Esophagus squamous epithelium (tissue), 5 donors: Measurements from ENCODE around the gene NUTM2G. TPM values are rescaled to one million over a fixed set of nuclear protein-coding genes. Genes with fewer than 3 reads are reported as not detected.
"Not testable (repeated sequence)": the region's sequence is repeated elsewhere in the genome, so short reads cannot be mapped to it uniquely, and the experiment has no call there.

ENCODE experiments used
- DNase-seq: peaks from one replicate; lab custom pipeline; 2025; lab: John Stamatoyannopoulos, UW
- H3K27ac ChIP-seq, 4 donors: fragments of 200-600 bp; sonication (generic); one replicate each; pipeline ENCODE4 v1.5.1; 2016 to 2019; ENCODE audit warnings: mild to moderate bottlenecking in 1 of 4
- H3K27me3 ChIP-seq, 4 donors: fragments of 200-600 bp; sonication (generic); 1 replicate in 3 of 4; 2 replicates in 1 of 4; pipeline versions ENCODE4 v1.5.1 to v1.6.0; 2017 to 2021; ENCODE audit warnings: antibody characterized with exemption in 1 of 4
- H3K36me3 ChIP-seq, 3 donors: fragments of 200-600 bp; sonication (generic); one replicate each; pipeline ENCODE4 v1.5.1; 2016 to 2019
- H3K4me1 ChIP-seq, 3 donors: fragments of 200-600 bp; sonication (generic); one replicate each; pipeline ENCODE4 v1.5.1; 2017 to 2019
- H3K4me3 ChIP-seq, 4 donors: fragments of 200-600 bp; sonication (generic); 1 replicate in 3 of 4; 2 replicates in 1 of 4; pipeline ENCODE4 v1.5.1; 2016 to 2019; ENCODE audit warnings: mild to moderate bottlenecking in 2 of 4, moderate library complexity in 1 of 4
- H3K9me3 ChIP-seq, 3 donors: fragments of 200-600 bp; sonication (generic); one replicate each; pipeline ENCODE4 v1.5.1; 2016 to 2019
- WGBS, 2 donors: methylation state at CpG; one replicate each; pipeline ENCODE4 v1.1.5; 2018; 5-methylcytosine and 5-hydroxymethylcytosine counted together
- intact Hi-C: fragments of 100-400 bp; cut with DNase I; formaldehyde crosslinking; loops from one replicate; pipeline ENCODE4 v1.15.0; 2022
- total RNA-seq, 4 donors: library from RNA; depleted of rRNA; stranded (reverse); fragments of >200 nt; gene quantifications; one replicate each; pipeline ENCODE4 v1.1.0, GENCODE V29; 2016
- donor health status: DM: yes; HTN: yes; CAD: no.

Gene NUTM2G
- total RNA-seq, 4 donors from 2014 or later: not detected

DNA sequence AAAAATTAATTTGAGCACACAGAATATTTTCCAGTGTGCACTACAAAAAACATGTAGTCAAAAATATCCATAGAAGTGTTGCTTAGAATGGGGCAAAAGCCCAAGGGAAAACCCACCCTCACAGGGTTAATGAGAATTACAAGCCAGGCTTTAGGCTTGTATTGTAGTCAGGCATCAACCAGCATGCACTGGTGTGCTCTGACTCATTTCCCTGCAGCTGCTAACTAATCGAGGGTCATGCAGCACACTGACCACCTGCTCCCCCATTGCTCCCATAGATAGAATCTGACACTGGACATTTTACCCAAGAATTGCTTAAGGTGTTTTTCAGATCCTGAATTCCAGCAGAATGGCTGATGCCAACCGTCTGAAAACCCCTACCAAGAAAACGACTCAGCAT is 20.2 kb upstream of the NUTM2G start:
- WGBS, 2 donors: no CpG with 5 or more reads among the region's 3 CpGs
- H3K27me3 ChIP-seq, H3K9me3 ChIP-seq, H3K4me3 ChIP-seq, DNase-seq, H3K4me1 ChIP-seq, H3K27ac ChIP-seq, intact Hi-C loops: not testable (repeated sequence)
- peaks cover 0 to 11% (median 0%) of the 10 kb centered on the region in 3 donors for H3K36me3 ChIP-seq

DNA sequence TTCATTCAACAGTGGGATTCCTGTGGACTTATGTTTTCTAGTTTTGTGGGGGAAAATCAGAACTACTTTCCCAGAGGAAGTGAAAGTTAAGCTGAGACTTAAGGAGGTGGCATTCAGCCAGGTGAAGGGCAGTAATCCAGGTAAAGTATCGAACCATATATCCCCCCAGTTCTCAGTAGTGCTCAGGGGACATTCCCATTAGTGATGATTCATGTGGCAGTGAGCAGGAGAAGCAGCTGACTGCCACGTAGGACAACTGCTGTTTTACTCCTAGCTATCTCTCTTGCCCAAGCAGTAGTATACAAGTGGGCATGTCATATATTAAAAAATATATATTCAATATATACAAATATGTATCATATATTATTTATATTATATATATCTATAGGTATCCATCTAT is 13.1 kb upstream of the NUTM2G start:
- peaks cover 0 to 23% (median 0%) of the 10 kb centered on the region in 3 donors for H3K36me3 ChIP-seq
- WGBS, 2 donors: 83% methylated on average over 2 of the region's 2 CpGs; no CpG with 5 or more reads in 1 of the 2 donors
- H3K27me3 ChIP-seq, H3K27ac ChIP-seq, DNase-seq, H3K4me3 ChIP-seq, H3K4me1 ChIP-seq, H3K9me3 ChIP-seq, intact Hi-C loops: not testable (repeated sequence)

DNA sequence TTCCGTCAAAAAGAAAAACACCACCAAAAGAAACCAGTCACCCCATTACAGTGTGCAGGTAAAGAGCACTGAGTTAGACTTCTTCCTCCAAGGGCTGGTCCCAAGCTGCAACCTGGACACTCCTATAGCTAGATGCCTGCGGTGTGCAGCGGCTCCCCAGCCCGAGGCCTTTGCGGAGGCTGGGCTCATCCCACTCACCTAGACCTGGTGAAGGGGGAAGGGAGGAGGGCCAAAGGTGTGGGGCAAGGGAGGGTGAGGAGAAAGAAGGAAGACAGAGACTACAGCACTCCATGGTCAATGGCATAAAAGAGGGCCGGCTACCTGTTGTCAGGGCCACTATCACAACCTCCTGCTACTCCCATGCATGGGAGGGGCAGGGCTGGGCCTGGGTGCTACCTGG is 12.1 kb upstream of the NUTM2G start:
- 98% methylated on average over 5 of the region's 6 CpGs; no CpG with 5 or more reads in 1 of the 2 donors for WGBS, 2 donors

DNA sequence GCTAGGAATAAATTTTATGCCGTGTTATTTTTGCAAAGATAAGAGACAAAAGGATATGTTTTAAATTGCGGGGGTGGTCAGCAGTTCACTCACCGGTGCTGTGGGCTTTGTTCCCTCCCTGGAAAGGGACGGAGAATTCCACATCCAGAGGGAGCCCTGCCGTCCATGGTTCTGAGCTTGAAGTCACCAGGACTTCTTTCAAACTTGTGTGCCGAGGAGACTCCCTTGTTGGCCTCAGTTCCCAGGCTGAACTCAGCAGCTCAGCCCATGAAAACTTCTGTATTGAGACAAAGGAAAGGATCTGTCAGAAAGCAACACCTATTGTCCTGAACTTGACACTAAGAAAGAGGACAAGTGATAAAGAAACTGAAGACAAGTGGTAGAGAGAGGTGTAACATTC is 10.1 kb upstream of the NUTM2G start:
- 67 to 86% methylated on average over 1 to 4 of the region's 6 CpGs for WGBS, 2 donors
- H3K27ac ChIP-seq, H3K9me3 ChIP-seq, H3K4me3 ChIP-seq, H3K27me3 ChIP-seq, DNase-seq, intact Hi-C loops, H3K4me1 ChIP-seq: not testable (repeated sequence)
- H3K36me3 ChIP-seq: peaks cover 0 to 17% (median 0%) of the 10 kb centered on the region in 3 donors

More for the DNA sequence above, 12.1 kb upstream of the NUTM2G start:
- H3K27ac ChIP-seq, intact Hi-C loops, H3K27me3 ChIP-seq, H3K4me3 ChIP-seq, H3K4me1 ChIP-seq, H3K9me3 ChIP-seq, DNase-seq: not testable (repeated sequence)
- H3K36me3 ChIP-seq: peaks cover 0 to 23% (median 0%) of the 10 kb centered on the region in 3 donors

DNA sequence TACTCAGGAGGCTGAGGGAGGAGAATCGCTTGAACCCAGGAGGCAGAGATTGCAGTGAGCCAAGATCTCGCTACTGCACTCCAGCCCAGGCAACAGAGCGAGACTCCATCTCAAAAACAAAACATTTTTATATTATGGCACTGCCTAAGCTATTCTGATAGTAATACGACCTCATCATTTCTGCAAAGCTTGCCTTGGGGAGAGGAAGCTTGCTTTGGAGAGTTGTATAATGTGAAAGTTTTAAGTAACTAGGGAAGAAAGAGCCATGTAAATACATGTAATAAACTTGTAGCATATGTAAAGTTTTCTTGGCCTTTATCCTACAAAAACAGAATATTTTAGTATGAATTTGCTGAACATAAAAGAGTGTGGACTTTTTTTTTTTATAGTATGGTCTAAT is 7.8 kb upstream of the NUTM2G start:
- intact Hi-C loops, DNase-seq, H3K4me1 ChIP-seq, H3K27ac ChIP-seq, H3K27me3 ChIP-seq, H3K4me3 ChIP-seq, H3K9me3 ChIP-seq: not testable (repeated sequence)
- WGBS, 2 donors: 96% methylated on average over 3 of the region's 4 CpGs; no CpG with 5 or more reads in 1 of the 2 donors
- H3K36me3 ChIP-seq: peaks cover 0 to 17% (median 0%) of the 10 kb centered on the region in 3 donors

DNA sequence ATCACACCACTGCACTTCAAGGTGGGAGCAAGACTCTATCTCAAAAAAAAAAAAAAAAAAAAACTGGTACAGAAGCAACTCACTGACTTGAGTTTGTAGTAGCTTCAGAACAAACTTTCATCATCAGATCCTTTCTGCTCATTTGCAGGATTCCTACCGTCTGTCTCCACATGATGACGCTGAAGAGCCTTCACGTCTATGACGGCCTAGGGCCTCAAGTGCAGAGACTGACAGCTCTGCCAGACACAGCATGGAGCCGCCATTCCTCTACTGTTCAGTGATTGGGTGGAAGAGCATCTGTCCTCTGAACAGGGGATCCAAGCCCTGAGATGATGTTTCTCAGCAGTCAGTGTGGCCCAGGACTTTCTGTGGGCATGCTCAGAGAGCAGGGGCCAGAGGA is 3.1 kb upstream of the NUTM2G start:
- H3K4me3 ChIP-seq, H3K4me1 ChIP-seq, H3K27me3 ChIP-seq, H3K27ac ChIP-seq, H3K9me3 ChIP-seq, H3K36me3 ChIP-seq, intact Hi-C loops, DNase-seq: not testable (repeated sequence)
- 86 to 98% methylated on average over 4 to 5 of the region's 5 CpGs for WGBS, 2 donors

DNA sequence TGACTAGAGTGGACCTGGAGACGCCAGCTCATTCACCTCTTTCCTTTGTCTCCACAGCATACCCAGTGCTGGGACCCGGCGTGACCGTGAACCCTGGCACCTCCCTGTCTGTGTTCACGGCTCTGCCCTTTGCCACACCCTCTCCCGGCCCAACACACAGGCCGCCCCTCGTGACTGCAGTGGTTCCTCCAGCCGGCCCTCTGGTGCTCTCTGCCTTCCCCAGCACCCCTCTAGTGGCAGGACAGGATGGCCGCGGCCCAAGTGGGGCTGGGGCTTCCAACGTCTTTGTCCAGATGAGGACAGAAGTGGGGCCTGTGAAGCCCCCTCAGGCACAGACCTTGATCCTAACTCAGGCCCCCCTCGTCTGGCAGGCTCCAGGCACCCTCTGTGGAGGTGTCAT is 3.0 kb downstream of the NUTM2G start:
- H3K36me3 ChIP-seq, H3K4me1 ChIP-seq, H3K27ac ChIP-seq, H3K27me3 ChIP-seq, DNase-seq, intact Hi-C loops, H3K9me3 ChIP-seq, H3K4me3 ChIP-seq: not testable (repeated sequence)
- 32 to 40% methylated on average over 1 to 9 of the region's 13 CpGs for WGBS, 2 donors

DNA sequence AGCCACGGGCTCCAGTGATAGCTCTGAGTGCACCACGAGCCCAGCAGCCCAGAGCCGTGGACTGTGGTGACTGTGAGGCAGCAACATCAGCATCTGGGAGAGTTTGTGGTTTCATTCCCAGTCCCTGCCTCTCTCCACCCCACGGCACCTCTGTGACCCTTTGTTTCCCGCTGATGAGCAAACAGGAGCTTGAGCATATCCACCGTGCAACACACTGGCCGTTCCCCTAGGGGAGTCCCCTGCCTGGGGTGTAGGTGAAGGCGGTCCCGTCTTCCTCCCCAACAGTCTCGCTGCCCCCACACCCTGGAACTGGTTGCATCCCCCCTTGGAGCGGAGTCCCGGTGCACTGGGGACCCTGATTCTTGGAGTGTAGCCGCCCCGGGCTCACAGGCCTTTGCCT is 5.5 kb downstream of the NUTM2G start:
- H3K4me1 ChIP-seq, H3K9me3 ChIP-seq, H3K4me3 ChIP-seq, H3K27ac ChIP-seq, H3K27me3 ChIP-seq, H3K36me3 ChIP-seq, DNase-seq, intact Hi-C loops: not testable (repeated sequence)
- 67 to 84% methylated on average over 2 to 6 of the region's 14 CpGs for WGBS, 2 donors

DNA sequence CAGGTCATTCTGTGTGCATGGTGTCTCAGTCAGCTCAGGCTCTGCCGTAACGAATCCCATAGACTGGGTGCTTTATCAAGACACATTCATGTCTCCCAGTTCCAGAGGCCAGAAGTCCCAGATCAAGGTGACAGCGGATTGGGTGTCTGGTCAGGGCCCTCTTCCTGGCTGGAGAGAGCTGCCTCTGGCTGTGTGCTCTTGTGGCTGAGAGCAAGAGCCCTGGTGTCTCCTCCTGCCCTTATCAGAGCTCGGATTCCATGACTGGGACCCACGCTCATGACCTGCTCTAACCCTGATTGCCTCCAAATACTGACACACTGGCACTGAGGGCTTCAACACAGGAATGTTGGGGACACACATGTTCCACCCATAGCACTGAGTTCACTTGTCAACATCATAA is 6.1 kb downstream of the NUTM2G start:
- DNase-seq, H3K27me3 ChIP-seq, H3K4me1 ChIP-seq, H3K27ac ChIP-seq, H3K36me3 ChIP-seq, H3K4me3 ChIP-seq, H3K9me3 ChIP-seq, intact Hi-C loops: not testable (repeated sequence)
- 60% methylated on average over 1 of the region's 5 CpGs; no CpG with 5 or more reads in 1 of the 2 donors for WGBS, 2 donors

DNA sequence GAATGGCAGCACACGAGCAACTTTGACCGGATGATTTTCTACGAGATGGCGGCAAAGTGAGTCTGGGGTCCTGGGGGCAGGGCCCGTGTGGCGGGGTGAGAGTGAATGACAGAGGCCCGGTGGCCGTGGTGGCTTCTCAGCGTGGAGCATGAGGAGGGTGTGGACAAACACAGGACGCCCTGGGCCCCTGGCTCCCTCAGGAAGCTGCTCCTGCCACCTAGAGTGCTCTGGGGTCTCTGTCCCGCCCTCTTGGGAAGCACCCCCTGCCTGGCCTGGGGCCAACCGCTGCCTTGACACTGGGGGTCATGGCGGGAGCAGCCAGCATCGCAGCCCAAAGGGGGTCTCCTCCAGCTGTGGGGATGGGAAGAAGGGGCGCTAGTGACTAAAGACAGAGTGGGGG is 6.8 kb downstream of the NUTM2G start:
- not testable (repeated sequence) for DNase-seq

DNA sequence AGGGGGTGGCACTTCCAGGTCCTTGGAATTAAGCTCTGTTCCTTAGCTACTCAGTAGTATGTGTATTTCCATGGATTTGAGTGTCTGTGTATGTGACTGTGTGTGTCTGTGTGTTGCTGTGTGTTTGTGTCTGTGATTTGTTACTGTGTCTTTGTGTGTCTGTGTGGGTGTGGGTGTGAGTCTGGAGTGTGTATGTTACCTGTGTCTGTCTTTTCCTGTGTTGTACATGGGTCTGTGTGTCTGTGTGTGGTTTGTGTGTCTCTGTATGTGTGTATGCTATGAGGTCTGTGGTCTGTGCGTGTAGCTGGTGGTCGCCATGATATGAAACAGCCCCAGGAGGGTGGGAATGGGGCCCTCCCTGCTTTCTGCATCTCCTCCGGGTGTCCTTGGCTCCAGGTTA is 8.8 kb downstream of the NUTM2G start:
- H3K27me3 ChIP-seq, H3K4me3 ChIP-seq, intact Hi-C loops, DNase-seq, H3K4me1 ChIP-seq, H3K9me3 ChIP-seq, H3K36me3 ChIP-seq, H3K27ac ChIP-seq: not testable (repeated sequence)
- WGBS, 2 donors: 80% methylated on average over 1 of the region's 3 CpGs; no CpG with 5 or more reads in 1 of the 2 donors

More for the DNA sequence above, 6.8 kb downstream of the NUTM2G start:
- WGBS, 2 donors: 82 to 98% methylated on average over 7 to 11 of the region's 15 CpGs
- H3K9me3 ChIP-seq, intact Hi-C loops, H3K27me3 ChIP-seq, H3K4me1 ChIP-seq, H3K27ac ChIP-seq, H3K36me3 ChIP-seq, H3K4me3 ChIP-seq: not testable (repeated sequence)

DNA sequence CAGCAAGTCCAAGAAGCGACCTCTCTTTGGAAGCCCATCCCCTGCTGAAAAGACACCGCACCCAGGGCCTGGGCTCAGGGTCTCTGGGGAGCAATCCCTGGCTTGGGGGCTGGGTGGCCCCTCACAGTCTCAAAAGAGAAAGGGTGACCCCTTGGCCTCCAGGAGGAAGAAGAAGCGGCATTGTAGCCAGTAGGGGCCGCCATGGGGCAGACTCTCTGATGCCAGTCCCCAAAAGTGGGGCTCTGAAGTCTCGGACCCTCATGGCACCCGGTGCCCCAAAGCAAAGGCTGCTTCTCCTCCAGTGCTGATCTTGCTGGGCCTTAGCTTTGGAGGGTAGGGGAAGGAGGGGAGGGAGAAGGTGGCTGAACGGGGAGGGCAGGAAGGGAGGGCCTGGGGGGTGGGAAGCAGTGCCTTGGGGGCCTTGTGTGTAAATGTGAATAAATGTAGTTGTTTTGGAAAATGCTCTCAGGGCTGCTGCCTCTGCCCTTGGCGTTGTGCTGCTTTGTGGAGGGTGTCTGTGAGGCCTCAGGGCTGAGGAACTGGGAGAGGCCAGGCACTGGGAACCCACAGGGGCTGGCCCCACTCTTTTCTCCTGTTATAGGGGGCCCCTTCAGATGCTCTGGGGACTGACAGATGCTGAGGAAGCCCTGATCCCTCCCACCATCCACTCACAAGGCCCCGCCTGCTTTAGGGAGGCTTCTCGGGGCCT is 10.5 kb downstream of the NUTM2G start:
- H3K36me3 ChIP-seq, H3K27ac ChIP-seq, H3K4me3 ChIP-seq, H3K4me1 ChIP-seq, H3K27me3 ChIP-seq, H3K9me3 ChIP-seq, DNase-seq, intact Hi-C loops: not testable (repeated sequence)
- no CpG with 5 or more reads among the region's 10 CpGs for WGBS, 2 donors

DNA sequence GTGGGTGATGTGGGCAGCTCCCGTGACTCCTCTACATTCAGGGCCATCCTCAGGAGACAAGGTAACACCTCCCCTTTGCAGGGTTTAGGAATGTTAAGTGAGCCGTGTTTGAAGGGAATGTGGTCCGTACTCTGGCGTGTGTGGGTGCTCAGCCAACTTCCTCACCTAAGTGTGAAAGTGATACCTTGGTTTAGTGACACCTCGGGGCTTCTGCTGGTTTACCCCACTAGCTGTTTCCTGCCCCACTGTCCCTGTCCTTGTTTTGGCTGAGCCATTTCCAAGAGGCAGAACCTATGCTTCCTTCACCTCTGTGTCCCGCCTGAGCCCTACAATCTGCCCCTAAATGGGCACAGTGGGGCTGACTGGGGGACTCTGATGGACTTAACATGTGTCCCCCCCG is 12.3 kb downstream of the NUTM2G start:
- WGBS, 2 donors: no CpG with 5 or more reads among the region's 7 CpGs
- H3K4me3 ChIP-seq, H3K27me3 ChIP-seq, H3K27ac ChIP-seq, intact Hi-C loops, DNase-seq, H3K36me3 ChIP-seq, H3K4me1 ChIP-seq, H3K9me3 ChIP-seq: not testable (repeated sequence)
